Lower lobe of right lung (tissue), 2 donors: ENCODE results near the gene LIF. TPM values are rescaled to one million over a fixed set of nuclear protein-coding genes. Genes with fewer than 3 reads are reported as not detected.

Experiments used
- ATAC-seq, 2 donors: fragments of 200-7000 bp; cut with Tn5 transposase; one replicate each; pipeline ENCODE4 v1.9.1; 2020 to 2022; ENCODE audit warnings: mild to moderate bottlenecking in 2 of 2, moderate library complexity in 2 of 2
- DNase-seq: peaks from one replicate; pipeline ENCODE4 v3.0.0-alpha.2; 2020
- H3K27ac ChIP-seq: fragments of 200-600 bp; one replicate; pipeline ENCODE4 v1.8.0; 2022
- H3K27me3 ChIP-seq: fragments of 200-600 bp; one replicate; pipeline ENCODE4 v1.8.0; 2022; ENCODE audit warnings: low read depth
- H3K36me3 ChIP-seq: fragments of 200-600 bp; one replicate; pipeline ENCODE4 v1.8.0; 2022; ENCODE audit warnings: mild to moderate bottlenecking
- H3K4me1 ChIP-seq: fragments of 200-600 bp; one replicate; pipeline ENCODE4 v1.8.0; 2022
- H3K4me3 ChIP-seq: fragments of 200-600 bp; one replicate; pipeline ENCODE4 v1.8.0; 2022; ENCODE audit warnings: mild to moderate bottlenecking
- H3K9me3 ChIP-seq: fragments of 200-600 bp; one replicate; pipeline ENCODE4 v1.8.0; 2022
- intact Hi-C: fragments of 100-400 bp; cut with DNase I; formaldehyde crosslinking; loops from one replicate; pipeline ENCODE4 v1.11.0; 2022
- total RNA-seq: library from RNA; stranded (reverse); fragmentation: NEBNext Ultra II Directional; extraction: Animal tissue kit (Norgen Biotek cat#: 25700); gene quantifications from one replicate; pipeline ENCODE4 v1.2.1, GENCODE V29; 2021
- TF ChIP-seq, protein P1 (sequence below): fragments of 200-600 bp; IDR thresholded peaks from one replicate; pipeline ENCODE4 v1.8.0; 2022; ENCODE audit warnings: antibody characterized with exemption, mild to moderate bottlenecking
- donor health status: DM: no; HTN: yes; CAD: no; lungs with severe emphysema.

Gene LIF
- total RNA-seq, 1 donor from 2014 or later = 3.1 TPM

DNA sequence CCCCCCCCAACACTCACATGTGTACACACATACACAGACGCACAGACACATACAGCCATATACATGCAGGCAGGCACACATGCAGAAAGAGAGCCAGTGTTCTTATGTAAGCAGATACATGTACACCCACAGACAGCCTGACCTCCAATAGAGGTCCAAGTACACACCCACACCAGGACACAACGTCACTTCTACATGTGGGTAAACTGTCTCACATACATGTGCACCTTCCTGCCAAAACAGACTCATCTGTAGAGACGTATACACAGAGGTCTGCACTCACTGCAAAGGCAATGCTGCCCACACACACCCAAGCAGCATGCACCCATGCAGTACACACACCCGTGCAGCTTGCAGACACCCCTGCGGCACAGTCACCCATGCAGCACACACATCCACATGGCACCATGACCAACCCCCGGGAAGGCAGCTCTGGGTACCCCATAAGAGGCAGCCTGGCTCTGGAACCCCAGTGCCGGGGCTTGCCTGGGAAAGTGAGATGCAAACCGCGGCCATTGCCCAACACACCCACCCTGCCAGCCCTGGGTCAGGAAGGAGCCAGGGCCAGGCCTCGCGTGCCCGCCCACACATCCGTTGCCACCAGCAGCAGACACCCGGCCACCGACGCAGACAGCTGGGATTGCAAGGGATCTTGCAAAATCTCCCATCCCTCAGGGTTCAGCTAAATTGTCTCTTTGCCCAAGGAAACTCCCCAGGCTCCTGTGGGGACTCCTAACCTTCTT is 32.7 kb upstream of the LIF start:
- TF ChIP-seq, protein P1, sequence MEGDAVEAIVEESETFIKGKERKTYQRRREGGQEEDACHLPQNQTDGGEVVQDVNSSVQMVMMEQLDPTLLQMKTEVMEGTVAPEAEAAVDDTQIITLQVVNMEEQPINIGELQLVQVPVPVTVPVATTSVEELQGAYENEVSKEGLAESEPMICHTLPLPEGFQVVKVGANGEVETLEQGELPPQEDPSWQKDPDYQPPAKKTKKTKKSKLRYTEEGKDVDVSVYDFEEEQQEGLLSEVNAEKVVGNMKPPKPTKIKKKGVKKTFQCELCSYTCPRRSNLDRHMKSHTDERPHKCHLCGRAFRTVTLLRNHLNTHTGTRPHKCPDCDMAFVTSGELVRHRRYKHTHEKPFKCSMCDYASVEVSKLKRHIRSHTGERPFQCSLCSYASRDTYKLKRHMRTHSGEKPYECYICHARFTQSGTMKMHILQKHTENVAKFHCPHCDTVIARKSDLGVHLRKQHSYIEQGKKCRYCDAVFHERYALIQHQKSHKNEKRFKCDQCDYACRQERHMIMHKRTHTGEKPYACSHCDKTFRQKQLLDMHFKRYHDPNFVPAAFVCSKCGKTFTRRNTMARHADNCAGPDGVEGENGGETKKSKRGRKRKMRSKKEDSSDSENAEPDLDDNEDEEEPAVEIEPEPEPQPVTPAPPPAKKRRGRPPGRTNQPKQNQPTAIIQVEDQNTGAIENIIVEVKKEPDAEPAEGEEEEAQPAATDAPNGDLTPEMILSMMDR = no peak
- no peak overlapping the region for H3K4me3 ChIP-seq
- intact Hi-C loops = no loop called here
- no peaks in the 10 kb centered on the region for H3K27me3 ChIP-seq
- ATAC-seq (peak; percentile 70 to 77), DNase-seq (peak; percentile 90)
- no peak overlapping the region for H3K27ac ChIP-seq
- peaks cover 38% of the 10 kb centered on the region for H3K4me1 ChIP-seq
- peaks cover 5% of the 10 kb centered on the region for H3K36me3 ChIP-seq
- no peaks in the 10 kb centered on the region for H3K9me3 ChIP-seq

DNA sequence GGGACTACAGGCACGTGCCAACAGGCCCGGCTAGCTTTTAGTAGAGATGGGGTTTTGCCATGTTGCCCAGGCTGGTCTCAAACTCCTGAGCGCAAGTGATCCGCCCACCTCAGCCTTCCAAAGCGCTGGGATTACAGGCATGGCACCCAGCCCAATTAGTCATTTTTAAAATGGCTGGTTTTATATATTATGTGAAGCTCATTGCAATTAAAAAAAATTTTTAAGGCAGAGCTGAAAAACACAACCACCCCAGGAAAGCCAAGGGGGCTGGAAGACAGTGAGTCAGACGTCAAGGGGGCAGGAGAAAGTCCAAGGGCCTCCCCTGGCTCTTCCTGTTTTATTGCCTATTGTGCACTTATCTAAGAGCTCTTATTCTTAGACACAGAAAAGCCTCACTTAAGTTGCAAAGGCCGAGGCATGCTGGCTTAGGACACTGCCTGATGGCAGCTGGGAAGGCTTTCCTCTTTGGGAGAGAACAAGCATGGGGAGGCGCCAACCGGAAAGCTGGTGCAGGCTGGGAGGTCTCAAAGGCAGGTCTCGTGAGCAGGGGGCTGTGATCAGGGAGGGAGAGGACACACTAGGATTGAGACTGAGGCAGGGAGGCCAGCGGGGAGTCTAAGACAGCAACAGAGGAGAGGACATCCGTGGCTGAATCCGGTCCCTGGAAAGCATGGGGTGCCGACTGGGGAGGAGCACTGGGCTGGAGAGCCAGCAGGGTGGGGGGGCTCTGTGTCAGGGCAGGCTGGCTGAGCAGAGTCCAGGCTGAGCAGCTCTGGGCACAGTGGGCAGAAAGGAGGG is 31.2 kb upstream of the LIF start:
- intact Hi-C loops = no loop called here

DNA sequence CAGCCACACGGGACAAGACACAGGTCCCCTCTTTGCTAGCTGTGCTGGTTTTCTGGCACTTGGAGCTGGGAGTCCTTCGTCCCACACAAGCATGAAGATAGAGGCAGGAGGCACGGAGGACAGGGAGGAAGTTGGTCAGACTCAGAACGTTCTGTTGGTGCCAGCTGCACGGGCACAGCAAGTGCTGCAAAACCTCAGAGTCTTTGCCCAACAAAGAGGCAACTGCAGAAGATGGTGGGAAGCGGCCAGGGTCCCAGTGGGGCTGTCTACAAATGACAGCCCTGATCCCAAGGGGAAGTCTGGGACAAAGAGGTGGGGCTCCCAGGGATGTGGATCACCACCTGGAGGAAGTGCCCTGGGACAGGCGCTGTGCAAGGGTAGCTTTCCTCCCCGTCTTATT is 29.5 kb upstream of the LIF start:
- TF ChIP-seq, protein P1 = no peak
- H3K4me1 ChIP-seq = peaks cover 38% of the 10 kb centered on the region
- no peak overlapping the region for H3K4me3 ChIP-seq
- no peaks in the 10 kb centered on the region for H3K9me3 ChIP-seq
- ATAC-seq (no peak), DNase-seq (peak; percentile 44)
- H3K36me3 ChIP-seq = no peaks in the 10 kb centered on the region
- H3K27me3 ChIP-seq = no peaks in the 10 kb centered on the region
- H3K27ac ChIP-seq = no peak overlapping the region
- intact Hi-C loops = no loop called here

More for the DNA sequence above, 31.2 kb upstream of the LIF start:
- ATAC-seq (peak in 1 of 2 donors; percentile 33), DNase-seq (no peak)
- TF ChIP-seq, protein P1 = no peak
- Histone ChIP-seq H3K36me3 (no peaks in the 10 kb centered on the region), H3K27me3 (no peaks in the 10 kb centered on the region), H3K4me1 (peaks cover 38% of the 10 kb centered on the region), H3K27ac (peak overlapping the region; percentile 46), H3K9me3 (no peaks in the 10 kb centered on the region), H3K4me3 (no peak overlapping the region)

DNA sequence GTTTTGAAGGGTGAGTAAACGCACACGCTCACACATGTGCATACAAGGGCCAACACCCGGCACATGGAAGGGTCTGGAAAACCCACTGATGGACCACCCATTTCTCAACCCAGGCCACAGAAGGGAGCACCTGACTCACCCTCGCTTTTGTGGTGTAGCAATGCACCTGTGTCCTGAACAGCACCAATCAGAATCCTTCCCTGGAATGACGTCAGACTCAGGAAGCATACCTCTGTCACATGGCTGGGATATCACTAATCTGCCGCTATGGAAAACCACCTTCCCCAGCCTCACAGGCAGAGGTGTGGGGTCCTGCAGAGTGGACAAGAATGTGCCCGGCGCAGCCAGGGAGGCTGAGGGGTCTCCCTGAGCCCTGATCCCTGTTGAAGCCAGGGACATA is 29.1 kb upstream of the LIF start:
- intact Hi-C loops = no loop called here
- peak in 1 of 2 donors; percentile 8 for ATAC-seq
- Histone ChIP-seq H3K4me3 (no peak overlapping the region), H3K27ac (no peak overlapping the region), H3K27me3 (no peaks in the 10 kb centered on the region), H3K9me3 (no peaks in the 10 kb centered on the region), H3K36me3 (no peaks in the 10 kb centered on the region), H3K4me1 (peaks cover 38% of the 10 kb centered on the region)
- DNase-seq = no peak
- TF ChIP-seq, protein P1 = no peak

DNA sequence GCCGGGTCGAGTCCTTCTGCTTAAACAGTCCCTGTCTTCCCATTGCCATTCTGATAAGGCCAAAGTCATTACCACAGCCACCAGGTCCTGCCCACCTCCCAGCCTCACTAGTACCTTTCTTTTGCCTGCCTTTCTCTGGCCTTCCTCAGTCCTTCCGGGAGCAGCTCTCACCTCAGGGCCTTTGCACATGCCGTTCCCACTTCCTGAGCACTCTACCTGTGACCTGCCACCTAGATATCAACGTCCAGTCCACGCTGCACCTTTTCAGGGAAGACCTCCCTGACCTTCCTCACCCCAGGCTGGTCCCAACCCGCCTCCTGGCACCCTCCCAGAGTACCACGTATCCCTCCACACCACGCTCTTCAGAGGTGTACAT is 27.9 kb upstream of the LIF start:
- Histone ChIP-seq H3K4me3 (no peak overlapping the region), H3K27me3 (no peaks in the 10 kb centered on the region), H3K4me1 (peaks cover 34% of the 10 kb centered on the region), H3K9me3 (no peaks in the 10 kb centered on the region), H3K36me3 (no peaks in the 10 kb centered on the region), H3K27ac (no peak overlapping the region)
- ATAC-seq (no peak), DNase-seq (no peak)
- intact Hi-C loops = no loop called here
- TF ChIP-seq, protein P1 = no peak
